Neural progenitor cell (in vitro differentiated cells): ENCODE results near the gene RGS7.

ENCODE experiments used
- CTCF ChIP-seq: fragments of 200-600 bp; sonication (generic); IDR thresholded peaks from 2 replicates; pipeline ENCODE4 v1.5.1; 2017; ENCODE audit warnings: antibody characterized with exemption, mild to moderate bottlenecking
- EZH2 ChIP-seq: fragments of 200-600 bp; sonication (generic); IDR thresholded peaks from 2 replicates; pipeline ENCODE4 v1.6.1; 2017; ENCODE audit warnings: antibody characterized with exemption, mild to moderate bottlenecking, moderate library complexity
- EZH2phosphoT487 ChIP-seq: fragments of 200-600 bp; sonication (generic); IDR thresholded peaks from 2 replicates; pipeline ENCODE4 v1.6.1; 2017; ENCODE audit warnings: antibody characterized with exemption

DNA sequence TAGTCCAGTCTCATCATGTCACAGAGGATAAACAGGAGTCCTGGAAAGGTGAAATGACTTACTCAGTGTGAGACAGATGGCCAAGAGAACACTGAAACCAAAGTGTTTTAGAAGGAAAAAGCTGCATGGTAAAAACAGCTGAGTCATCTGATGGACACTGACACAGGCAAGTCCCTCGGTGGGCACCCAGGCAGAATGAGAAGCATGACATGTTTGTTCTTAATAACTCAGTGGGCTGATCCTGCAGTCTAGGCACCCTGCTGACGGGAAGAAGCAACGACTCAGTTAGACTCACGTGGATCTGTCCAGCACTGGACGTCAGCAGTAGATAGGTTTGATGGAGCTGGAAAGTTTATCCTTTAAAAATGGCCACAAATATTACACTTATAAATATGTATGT lies 116.9 kb downstream of the RGS7 start:
- no peak for TF ChIP-seq CTCF
- no peak for TF ChIP-seq EZH2phosphoT487
- TF ChIP-seq EZH2, result no peak
